Measurements from ENCODE around the gene COG5. TPM values are rescaled to one million over a fixed set of nuclear protein-coding genes. Genes with fewer than 3 reads are reported as not detected.

COG5 gene
- total and polyA plus RNA-seq, 2 of the 8 experiments (the other 6 are each of a cell fraction or from before 2014, with no cell fraction given): 10.5 to 28.1 TPM

DNA sequence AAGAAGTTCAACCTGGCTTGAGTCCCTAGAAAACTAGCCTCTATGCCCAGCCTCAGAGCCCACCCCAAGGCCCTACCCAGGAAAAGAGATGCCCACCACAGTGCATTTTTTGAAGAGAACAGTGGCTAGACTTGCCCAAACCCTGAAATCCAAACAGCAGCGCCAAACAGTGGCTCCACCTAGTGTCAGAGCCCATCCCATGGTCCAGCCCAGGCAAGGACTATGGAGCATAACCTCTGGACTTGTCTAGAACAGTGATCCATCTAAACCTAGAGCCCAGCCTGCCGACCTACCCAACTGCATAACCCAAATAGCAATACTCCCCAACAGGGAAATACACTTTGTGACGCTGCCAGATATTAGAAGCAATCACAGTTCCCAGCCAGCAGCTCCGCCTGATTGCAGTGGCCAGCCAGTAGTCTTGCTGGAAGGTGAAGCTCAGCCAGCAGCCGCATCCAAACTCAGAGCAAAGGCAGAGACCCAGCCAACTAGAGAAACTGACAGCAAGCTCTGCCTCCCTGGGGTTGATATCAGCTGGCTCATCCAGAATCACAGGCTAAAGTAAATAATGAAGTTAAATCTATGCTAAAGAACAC, 350.4 kb downstream of the COG5 start:
- H3K79me1 ChIP-seq (ENCODE audit: low read depth, low read length): no peaks in the 10 kb centered on the region
- H3K56ac ChIP-seq (replicated peaks; ENCODE audit: insufficient read length, low read depth, low read length): no peak overlapping the region
- H4K91ac ChIP-seq (replicated peaks; ENCODE audit: insufficient read length, low read length): no peak overlapping the region
- no peaks in the 10 kb centered on the region for H3K9me3 ChIP-seq (ENCODE audit: insufficient read depth in 2 of 2, low read depth in 1 of 2, low read length in 1 of 2)
- H3K14ac ChIP-seq (ENCODE audit: insufficient read length): no peak overlapping the region
- TF ChIP-seq EGR1 (IDR thresholded peaks at IDR 0.05; ENCODE audit: borderline replicate concordance, low read depth, low read length) (no peak), SAP30 (IDR thresholded peaks at IDR 0.05; ENCODE audit: insufficient read depth, insufficient replicate concordance, low read length) (no peak), RAD21 (IDR thresholded peaks at IDR 0.05 in 1 of 2, conservative IDR thresholded peaks at IDR 0.05 in 1 of 2; ENCODE audit: low read depth in 2 of 2, low read length in 2 of 2) (peak in 1 of 2 experiments; percentile 18; a peak in 1 of 4 replicates), NRF1 (IDR thresholded peaks at IDR 0.05; ENCODE audit: low read depth, low read length) (no peak)
- TF ChIP-seq, protein P1, sequence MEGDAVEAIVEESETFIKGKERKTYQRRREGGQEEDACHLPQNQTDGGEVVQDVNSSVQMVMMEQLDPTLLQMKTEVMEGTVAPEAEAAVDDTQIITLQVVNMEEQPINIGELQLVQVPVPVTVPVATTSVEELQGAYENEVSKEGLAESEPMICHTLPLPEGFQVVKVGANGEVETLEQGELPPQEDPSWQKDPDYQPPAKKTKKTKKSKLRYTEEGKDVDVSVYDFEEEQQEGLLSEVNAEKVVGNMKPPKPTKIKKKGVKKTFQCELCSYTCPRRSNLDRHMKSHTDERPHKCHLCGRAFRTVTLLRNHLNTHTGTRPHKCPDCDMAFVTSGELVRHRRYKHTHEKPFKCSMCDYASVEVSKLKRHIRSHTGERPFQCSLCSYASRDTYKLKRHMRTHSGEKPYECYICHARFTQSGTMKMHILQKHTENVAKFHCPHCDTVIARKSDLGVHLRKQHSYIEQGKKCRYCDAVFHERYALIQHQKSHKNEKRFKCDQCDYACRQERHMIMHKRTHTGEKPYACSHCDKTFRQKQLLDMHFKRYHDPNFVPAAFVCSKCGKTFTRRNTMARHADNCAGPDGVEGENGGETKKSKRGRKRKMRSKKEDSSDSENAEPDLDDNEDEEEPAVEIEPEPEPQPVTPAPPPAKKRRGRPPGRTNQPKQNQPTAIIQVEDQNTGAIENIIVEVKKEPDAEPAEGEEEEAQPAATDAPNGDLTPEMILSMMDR (IDR thresholded peaks at IDR 0.05; ENCODE audit: control extremely low read depth in 1 of 3, insufficient read depth in 1 of 3, low read depth in 1 of 3, low read length in 3 of 3): peak; percentile 22 to 50 (median 49); a peak in 3 of 4 replicates
- TF ChIP-seq, protein P2, sequence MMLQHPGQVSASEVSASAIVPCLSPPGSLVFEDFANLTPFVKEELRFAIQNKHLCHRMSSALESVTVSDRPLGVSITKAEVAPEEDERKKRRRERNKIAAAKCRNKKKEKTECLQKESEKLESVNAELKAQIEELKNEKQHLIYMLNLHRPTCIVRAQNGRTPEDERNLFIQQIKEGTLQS (IDR thresholded peaks at IDR 0.05; ENCODE audit: insufficient read depth, low read depth, low read length): no peak
- POLR2A ChIA-PET (ENCODE audit: partially characterized antibody): interaction anchor here (1.5 kb wide), 1 partner anchor 15 kb away, joined by 5 read pairs; no protein-coding TSS in a partner anchor
- 94% methylated on average over 5 of the region's 5 CpGs; no CpG with 5 or more reads in 1 of the 2 experiments for WGBS, 2 experiments (ENCODE audit: extremely low coverage in 1 of 2, insufficient coverage in 1 of 2, insufficient read length in 1 of 2, insufficient replicate concordance in 2 of 2, low coverage in 1 of 2, low lambda C conversion rate in 2 of 2, missing lambda C conversion rate in 1 of 2)
- H3K27me3 ChIP-seq (replicated peaks in 1 of 4; ENCODE audit: control insufficient read depth in 3 of 4, extremely low read depth in 1 of 4, insufficient read depth in 3 of 4, low read length in 3 of 4): no peaks in the 10 kb centered on the region
- no peak for DNase-seq (ENCODE audit: low read depth in 1 of 2, low spot score in 2 of 2)
- 0 out of 2 replicates have a peak overlapping the region, but pooled peaks have one; percentile 39 for H2AK5ac ChIP-seq (ENCODE audit: low read depth, low read length)
- no peak overlapping the region for H3K4me3 ChIP-seq (ENCODE audit: extremely low read depth in 1 of 4, insufficient read depth in 2 of 4, low read depth in 3 of 4, low read length in 4 of 4)
- H2BK15ac ChIP-seq (ENCODE audit: low read length): no peak overlapping the region
- H3K4me2 ChIP-seq (ENCODE audit: insufficient read depth in 1 of 2, low read depth in 2 of 2, low read length in 2 of 2): no peak overlapping the region
- H3K4me1 ChIP-seq (replicated peaks in 1 of 4; ENCODE audit: control insufficient read depth in 3 of 4, insufficient read depth in 4 of 4, low read length in 3 of 4): no peaks in the 10 kb centered on the region
- no peak overlapping the region for H4K8ac ChIP-seq (ENCODE audit: extremely low read depth, insufficient read depth, low read length)
- H2BK120ac ChIP-seq (replicated peaks; ENCODE audit: low read depth, low read length): no peak overlapping the region
- no peaks in the 10 kb centered on the region for H4K20me1 ChIP-seq (replicated peaks in 1 of 2; ENCODE audit: control insufficient read depth in 1 of 2, insufficient read depth in 2 of 2, low read length in 2 of 2)
- no peak overlapping the region for H3K4ac ChIP-seq (replicated peaks; ENCODE audit: insufficient read length, low read depth, low read length)
- no peak overlapping the region for H3K18ac ChIP-seq (ENCODE audit: extremely low read depth, low read length)
- H4K5ac ChIP-seq (ENCODE audit: insufficient read length, low read depth, low read length): no peak overlapping the region
- H3K9ac ChIP-seq (replicated peaks in 1 of 4; ENCODE audit: extremely low read depth in 1 of 4, low read depth in 3 of 4, low read length in 3 of 4): no peak overlapping the region
- no peak for FAIRE-seq
- H3K23ac ChIP-seq (ENCODE audit: insufficient read length): no peak overlapping the region
- CTCF ChIA-PET (ENCODE audit: partially characterized antibody): interaction anchor here (0.8 to 2.7 kb wide), 11 partner anchors 10 to 661 kb away, joined by 3 to 10 read pairs (median 6); no protein-coding TSS in a partner anchor
- no peak overlapping the region for H2BK5ac ChIP-seq (ENCODE audit: low read depth, low read length)
- H3K23me2 ChIP-seq (ENCODE audit: low read depth, low read length): no peaks in the 10 kb centered on the region
- peaks cover 0 to 5% (median 0%) of the 10 kb centered on the region in 4 experiments; a peak in 1 of 8 replicates for H3K36me3 ChIP-seq (ENCODE audit: control insufficient read depth in 2 of 4, insufficient read depth in 4 of 4, low read length in 3 of 4)
- H2BK20ac ChIP-seq (ENCODE audit: low read length): no peak overlapping the region
- H2AFZ ChIP-seq (ENCODE audit: low read length): no peak overlapping the region
- H2BK12ac ChIP-seq (ENCODE audit: low read depth, low read length): no peak overlapping the region
- H3K79me2 ChIP-seq (ENCODE audit: control insufficient read depth in 1 of 2, insufficient read depth in 2 of 2, low read length in 2 of 2): no peaks in the 10 kb centered on the region
- H3K27ac ChIP-seq (ENCODE audit: low read depth, low read length): no peak overlapping the region
